Peyer's patch (tissue), 4 donors: ENCODE measurements around the gene STMN3.
"Not testable (repeated sequence)": the region's sequence is repeated elsewhere in the genome, so short reads cannot be mapped to it uniquely, and the experiment has no call there.

Source experiments
- CTCF ChIP-seq, 6 experiments: fragments of 450-650 bp in 4 of 6; fragments of 200-600 bp in 2 of 6; sonication (generic) in 1 of 6; IDR thresholded peaks; one replicate each; pipeline ENCODE4 v1.5.1; 2017 to 2019; ENCODE audit warnings: antibody characterized with exemption in 6 of 6, mild to moderate bottlenecking in 3 of 6, moderate library complexity in 1 of 6
- POLR2A ChIP-seq, 2 donors: fragments of 450-650 bp; IDR thresholded peaks; one replicate each; pipeline ENCODE4 v1.5.1; 2017; ENCODE audit warnings: antibody characterized with exemption in 2 of 2, mild to moderate bottlenecking in 2 of 2, moderate library complexity in 2 of 2

- not testable (repeated sequence) for TF ChIP-seq CTCF, POLR2A (IDR thresholded peaks at IDR 0.05)
Observed at GRCh38 chr20:63630956-63631355, 22.3 kb downstream of the STMN3 start.
